Measurements from ENCODE around the gene DERL2. TPM values are rescaled to one million over a fixed set of nuclear protein-coding genes. Genes with fewer than 3 reads are reported as not detected.
"Not testable (repeated sequence)": the region's sequence is repeated elsewhere in the genome, so short reads cannot be mapped to it uniquely, and the experiment has no call there.

The DERL2 gene
- polyA plus RNA-seq, 1 donor, result 43.9 TPM

GRCh38 chr17:5437721-5438317 is 48.2 kb downstream of the DERL2 start:
- no peak for DNase-seq (ENCODE audit: low read depth)

DNA sequence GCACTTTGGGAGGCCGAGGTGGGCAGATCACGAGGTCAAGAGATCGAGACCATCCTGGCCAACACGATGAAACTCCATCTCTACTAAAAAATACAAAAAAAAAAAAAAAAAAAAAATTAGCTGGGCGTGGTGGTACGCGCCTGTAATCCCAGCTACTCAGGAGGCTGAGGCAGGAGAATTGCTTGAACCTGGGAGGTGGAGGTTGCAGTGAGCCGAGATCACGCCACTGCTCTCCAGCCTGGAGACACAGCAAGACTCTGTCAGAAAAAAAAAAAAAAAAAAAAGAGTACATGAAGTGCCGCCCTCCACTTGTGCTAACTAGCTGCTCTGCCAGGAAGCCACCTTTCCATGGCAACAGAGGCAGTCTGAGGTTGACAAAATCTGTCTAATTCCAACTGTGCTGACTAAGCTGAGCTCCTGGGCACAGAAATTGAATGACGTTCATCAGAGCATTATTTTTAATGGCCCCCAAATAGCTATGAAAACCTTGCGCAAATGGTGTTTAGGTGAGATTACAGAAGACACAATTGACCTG is 50.1 kb downstream of the DERL2 start:
- not testable (repeated sequence) for DNase-seq (ENCODE audit: low read depth)

GRCh38 chr17:5434984-5435383 is 51.0 kb downstream of the DERL2 start:
- DNase-seq (ENCODE audit: low read depth), result no peak

- no peak for DNase-seq (ENCODE audit: low read depth)
Observed at GRCh38 chr17:5431949-5432556, 53.9 kb downstream of the DERL2 start.

DNA sequence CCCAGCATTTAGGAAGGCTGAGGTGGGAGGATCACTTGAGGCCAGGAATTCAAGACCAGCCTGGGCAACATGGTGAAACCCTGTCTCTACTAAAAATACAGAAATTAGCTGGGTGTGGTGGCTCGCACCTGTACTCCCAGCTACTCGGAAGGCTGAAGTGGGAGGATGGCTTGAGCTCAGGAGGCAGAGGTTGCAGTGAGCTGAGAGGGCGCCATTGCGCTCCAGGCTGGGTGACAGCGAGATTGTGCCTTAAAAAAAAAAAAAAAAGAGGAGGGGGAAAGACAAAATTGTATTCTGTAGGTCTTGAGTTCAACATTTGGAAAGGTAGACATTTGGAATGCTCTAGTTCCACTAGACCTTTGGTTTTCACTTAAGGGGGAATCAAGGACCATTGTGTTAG is 54.7 kb downstream of the DERL2 start:
- not testable (repeated sequence) for DNase-seq (ENCODE audit: low read depth)

- no peak for DNase-seq (ENCODE audit: low read depth)
Observed at GRCh38 chr17:5430413-5430999, 55.5 kb downstream of the DERL2 start.

GRCh38 chr17:5429191-5429887 is 56.6 kb downstream of the DERL2 start:
- no peak for DNase-seq (ENCODE audit: low read depth)

GRCh38 chr17:5425826-5426225 is 60.2 kb downstream of the DERL2 start:
- DNase-seq (ENCODE audit: low read depth), result no peak

DNA sequence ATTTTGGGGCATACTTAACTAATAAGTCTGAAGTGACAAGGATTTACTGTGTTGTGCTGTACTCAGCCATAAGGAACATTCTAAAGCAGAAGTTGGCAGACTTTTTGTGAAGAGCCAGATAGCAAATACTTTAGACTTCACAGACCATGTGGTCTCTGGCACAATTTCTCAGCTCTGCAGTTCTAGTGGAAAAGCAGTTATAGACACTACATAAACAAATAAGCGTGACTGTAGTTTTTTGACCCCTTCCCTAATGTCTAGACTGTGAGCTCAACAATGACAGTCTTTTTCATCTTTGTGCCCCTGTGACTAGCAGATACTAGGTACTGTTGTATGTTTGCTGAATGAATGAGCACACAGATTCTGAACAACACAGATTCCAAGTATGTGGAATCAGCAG is 61.1 kb downstream of the DERL2 start:
- no peak for DNase-seq (ENCODE audit: low read depth)

DNA sequence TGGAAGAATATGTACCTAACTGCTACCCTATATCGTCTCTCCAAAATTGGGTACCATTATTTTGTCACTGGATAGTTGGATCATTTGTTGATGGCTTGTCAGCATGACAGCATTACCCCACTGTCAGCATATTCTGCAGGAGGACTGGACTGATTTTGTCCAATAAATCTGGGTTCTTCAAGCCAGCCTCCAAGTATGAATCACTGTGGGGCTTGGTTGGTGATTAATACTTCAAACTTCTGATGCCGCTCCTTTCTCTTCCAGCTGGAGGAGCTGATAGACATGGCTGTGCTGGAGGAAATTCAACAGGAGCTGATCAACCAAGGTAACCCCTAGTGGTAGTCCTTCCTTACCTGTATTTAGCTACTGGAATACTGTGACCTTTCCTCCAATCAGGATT is 63.5 kb downstream of the DERL2 start:
- DNase-seq (ENCODE audit: low read depth), result no peak

Other genes starting within 250 kb of the DERL2 start
- 56.7 TPM for gene RABEP1, start 203.9 kb downstream of the DERL2 start, polyA plus RNA-seq (ENCODE audit: insufficient read length)
- 49.7 TPM for gene NUP88, start 66.5 kb downstream of the DERL2 start, polyA plus RNA-seq (ENCODE audit: insufficient read length)
- 50.7 TPM for gene RPAIN, start 66.0 kb downstream of the DERL2 start, polyA plus RNA-seq (ENCODE audit: insufficient read length)
- gene C1QBP, start 47.0 kb downstream of the DERL2 start, polyA plus RNA-seq (ENCODE audit: insufficient read length), result 113 TPM
- gene DHX33, start 17.2 kb downstream of the DERL2 start, polyA plus RNA-seq (ENCODE audit: insufficient read length), result 12.9 TPM
- gene MIS12, start 388 bp upstream of the DERL2 start, polyA plus RNA-seq (ENCODE audit: insufficient read length), result 21.8 TPM
- gene NLRP1, start 98.3 kb upstream of the DERL2 start, polyA plus RNA-seq (ENCODE audit: insufficient read length), result 69.1 TPM